ENCODE results near the gene ROCK2. TPM values are rescaled to one million over a fixed set of nuclear protein-coding genes. Genes with fewer than 3 reads are reported as not detected.

The ROCK2 gene
- total RNA-seq, 1 experiment from 2014 or later: 15.9 TPM

Other genes starting within 250 kb of the ROCK2 start
- 7.7 and 30.4 TPM in 2 replicates for gene SLC66A3, start 189.2 kb downstream of the ROCK2 start, total RNA-seq (2014; rRNA removed; shearing (Covaris generic); ENCODE audit: low replicate concordance)
- 20.8 and 29.4 TPM in 2 replicates for gene E2F6, start 121.5 kb upstream of the ROCK2 start, total RNA-seq (2014; rRNA removed; shearing (Covaris generic); ENCODE audit: low replicate concordance)
- gene GREB1, start 189.4 kb upstream of the ROCK2 start, total RNA-seq (2014; rRNA removed; shearing (Covaris generic); ENCODE audit: low replicate concordance): 2.7 and 3.1 TPM in 2 replicates